GM18861 (cell line): ENCODE measurements around the gene PSMG4.

Source experiments
- ATAC-seq: cut with Tn5 transposase; IDR thresholded peaks from one replicate; pipeline ENCODE4 v1.9.1; 2021; ENCODE audit not compliant: unreplicated experiment

PSMG4 gene

DNA sequence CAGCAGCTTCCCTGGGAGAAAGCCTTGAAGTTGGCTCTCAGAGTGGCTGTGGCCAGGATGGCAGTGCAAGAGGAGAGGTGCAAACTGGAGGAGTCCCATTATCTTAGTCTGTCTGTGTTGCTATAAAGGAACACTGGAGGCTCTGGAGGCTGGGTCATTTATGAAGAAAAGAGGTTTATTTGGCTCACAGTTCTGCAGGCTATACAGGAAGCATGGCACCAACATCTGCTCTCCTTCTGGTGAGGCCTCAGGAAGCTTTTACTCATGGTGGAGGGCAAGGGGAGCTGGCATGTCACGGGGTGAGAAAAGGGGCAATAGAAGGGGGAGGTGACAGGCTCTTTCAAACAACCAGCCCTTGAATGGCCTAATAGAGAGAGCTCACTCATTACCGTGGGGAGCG is 47.1 kb downstream of the PSMG4 start:
- ATAC-seq = no peak

DNA sequence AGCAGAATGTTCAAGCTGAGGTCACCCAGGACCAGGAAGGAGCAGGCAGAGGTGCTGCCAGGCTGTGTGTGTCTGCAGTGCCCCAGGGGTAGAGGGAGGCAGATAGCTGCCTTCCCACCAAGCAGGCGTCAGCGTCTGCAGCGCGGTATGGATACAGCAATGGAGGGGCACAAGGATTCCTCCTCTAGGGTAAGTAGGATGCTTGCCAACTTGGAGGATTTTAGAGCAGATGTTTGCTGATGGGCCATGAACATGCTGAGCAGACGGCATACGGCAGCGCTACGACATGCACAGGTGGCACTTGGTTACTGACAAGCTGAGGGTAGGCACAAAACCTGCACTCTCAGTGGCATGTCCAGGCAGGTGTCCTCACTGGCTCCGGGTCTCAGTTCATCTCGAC is 48.1 kb downstream of the PSMG4 start:
- no peak for ATAC-seq

DNA sequence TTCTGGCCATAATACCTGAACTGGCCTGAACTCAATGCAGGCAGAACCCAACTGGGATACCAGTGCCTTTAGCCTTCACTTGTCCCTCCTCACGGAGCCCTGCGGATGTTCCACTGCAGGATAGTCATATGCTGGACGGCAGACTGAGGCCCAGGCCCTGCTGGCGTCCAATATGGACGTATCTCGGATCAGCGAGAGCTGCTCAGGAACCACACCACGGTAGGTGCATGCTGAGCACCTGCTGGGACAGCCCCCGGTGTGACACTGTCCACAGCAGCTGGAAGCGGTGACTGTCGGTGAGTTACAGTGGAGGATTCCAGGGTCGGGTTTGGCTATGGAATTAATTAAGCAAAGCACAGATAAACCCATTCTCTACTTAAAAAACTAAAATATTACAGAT is 48.7 kb downstream of the PSMG4 start:
- no peak for ATAC-seq

DNA sequence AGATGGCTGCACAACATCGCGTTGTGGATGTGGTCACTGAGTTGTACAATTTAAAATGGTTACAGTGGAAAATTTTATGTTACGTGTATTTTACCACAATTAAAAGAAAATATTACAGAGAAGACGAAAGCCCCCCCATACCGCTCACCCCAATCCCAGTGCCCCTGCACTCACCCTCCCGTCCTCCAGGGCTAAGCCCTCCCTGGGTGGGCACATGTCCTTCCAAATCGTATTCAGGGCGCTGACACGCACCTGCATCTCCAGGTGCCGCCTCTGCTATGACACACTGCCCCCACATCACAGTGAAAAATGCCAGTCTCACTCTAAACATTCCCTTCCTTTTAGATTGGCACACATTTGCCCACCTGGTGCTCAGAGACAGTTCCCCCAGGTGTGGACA is 49.4 kb downstream of the PSMG4 start:
- no peak for ATAC-seq

DNA sequence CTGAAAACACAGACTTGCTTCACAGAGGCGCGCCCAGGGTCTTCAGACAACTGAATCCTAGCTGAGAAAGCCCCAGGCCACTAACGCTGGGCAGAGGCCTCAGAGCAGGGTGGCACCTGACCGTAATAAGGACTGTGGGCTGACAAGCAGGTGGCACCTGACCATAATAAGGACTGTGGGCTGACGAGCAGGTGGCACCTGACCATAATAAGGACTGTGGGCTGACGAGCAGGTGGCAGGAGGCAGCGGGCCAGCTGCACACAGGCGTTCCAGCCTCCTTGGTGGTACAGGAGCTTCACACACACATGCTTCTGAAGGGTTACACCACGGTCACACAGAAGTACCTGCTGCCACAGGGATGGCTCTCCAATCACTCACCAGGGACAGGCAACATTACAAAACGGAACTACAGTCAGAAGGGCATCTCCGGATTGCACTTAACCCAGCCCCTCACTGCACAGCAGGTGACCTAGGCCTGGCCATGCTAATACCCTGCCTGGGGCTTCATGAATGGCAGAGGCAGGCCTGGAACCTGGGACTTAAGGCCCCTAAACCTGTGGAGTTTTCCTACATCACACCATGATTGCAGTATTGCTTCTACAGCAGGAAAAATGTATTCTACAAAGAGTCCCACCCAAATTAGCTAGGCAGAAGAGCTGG is 50.8 kb downstream of the PSMG4 start:
- no peak for ATAC-seq

DNA sequence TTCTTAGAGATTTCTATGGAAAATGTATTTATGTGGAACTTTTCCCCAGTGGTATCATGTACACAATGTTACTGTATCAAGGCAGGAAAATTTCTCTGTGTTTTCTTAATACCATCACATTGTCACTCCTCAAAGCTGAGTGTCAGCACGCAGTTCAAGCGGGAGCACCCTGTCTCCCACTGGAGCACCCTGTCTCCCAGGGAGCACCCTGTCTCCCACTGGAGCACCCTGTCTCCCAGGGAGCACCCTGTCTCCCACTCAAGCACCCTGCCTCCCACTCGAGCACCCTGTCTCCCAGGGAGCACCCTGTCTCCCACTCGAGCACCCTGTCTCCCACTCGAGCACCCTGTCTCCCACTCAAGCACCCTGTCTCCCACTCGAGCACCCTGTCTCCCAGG is 51.3 kb downstream of the PSMG4 start:
- ATAC-seq = no peak

DNA sequence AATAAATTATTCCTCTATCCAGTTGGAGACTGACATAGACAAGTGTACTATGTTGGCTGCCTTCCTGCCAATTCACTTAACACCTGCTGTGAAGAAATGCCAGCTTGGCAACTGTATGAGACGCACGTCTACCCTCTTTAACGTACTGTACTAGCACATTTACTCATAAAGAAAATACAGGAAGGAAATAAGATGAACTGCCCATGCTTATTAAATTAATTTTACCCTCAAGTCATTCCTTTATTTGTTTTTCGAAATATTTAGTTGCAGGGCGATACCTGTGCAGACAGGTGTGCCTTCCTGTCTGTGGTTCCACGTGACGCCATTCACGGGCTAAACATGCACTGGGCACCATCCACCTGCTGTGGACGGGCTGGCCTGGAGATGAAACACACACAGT is 52.0 kb downstream of the PSMG4 start:
- no peak for ATAC-seq

DNA sequence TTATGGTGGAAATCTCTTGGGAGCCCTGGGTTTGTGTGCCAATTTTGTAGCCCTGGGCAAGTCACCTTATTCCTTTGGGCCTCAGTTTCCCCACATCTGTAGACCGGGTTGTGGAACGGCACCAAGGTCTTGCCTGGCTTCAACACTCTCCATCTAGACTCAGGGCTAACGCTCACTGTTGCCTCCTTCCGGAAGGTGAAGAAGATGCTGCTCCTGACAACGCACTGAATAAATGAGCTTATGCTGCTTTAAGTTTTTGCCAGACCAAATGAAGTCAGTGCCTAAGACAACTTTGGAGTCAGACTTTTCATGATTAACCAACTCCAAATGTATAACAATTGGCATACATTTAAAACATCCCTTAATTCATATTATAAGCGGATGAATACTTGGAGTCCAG is 53.1 kb downstream of the PSMG4 start:
- ATAC-seq = no peak

DNA sequence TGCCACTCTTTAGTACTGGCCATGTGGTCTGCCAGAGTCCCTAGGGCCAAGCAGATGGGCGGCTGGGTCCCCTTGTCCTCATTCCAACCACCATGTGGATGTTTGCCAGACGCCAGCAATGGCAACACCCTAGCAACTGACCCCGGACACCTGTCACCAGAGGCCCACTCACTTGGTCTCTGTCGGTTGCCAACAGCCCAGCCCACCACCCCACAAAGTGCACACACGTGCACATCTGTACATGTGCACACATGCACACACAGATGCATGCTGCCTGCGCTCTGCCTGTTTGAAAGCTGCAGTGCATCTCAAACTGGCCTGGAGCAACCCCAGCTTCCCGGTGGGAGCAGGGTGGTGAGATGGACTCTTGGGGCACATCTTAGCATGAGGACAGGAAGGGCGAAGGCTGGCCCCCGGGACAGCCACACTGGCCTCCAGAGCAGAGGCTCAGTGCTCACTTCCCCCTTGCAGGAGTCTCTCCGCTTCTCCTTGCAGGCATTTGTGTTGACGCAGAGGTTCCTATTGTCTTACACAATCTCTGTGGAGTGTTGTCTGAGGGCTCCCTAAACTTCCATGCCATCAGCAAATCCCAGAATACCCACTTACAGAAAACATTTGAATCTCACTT is 54.0 kb downstream of the PSMG4 start:
- ATAC-seq = no peak

DNA sequence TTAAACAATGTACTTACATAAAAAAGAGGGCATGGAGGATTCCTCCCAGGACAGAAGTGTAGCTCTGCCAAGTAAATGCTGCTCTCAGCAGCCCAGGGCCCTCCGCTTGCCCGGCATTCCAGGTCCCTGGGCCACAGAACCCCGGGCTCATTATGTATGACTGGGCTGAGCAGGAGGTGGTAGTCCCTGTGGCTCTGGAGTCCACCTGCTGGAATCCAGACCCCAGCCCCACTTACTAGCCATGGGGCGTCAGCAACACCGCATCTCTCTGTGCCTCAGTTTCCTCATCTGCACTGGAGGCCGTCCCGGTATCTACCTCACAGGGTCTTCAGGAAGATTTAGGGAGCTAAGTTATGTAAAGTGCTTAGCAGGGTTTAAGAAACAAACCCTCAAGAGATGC is 55.4 kb downstream of the PSMG4 start:
- no peak for ATAC-seq

DNA sequence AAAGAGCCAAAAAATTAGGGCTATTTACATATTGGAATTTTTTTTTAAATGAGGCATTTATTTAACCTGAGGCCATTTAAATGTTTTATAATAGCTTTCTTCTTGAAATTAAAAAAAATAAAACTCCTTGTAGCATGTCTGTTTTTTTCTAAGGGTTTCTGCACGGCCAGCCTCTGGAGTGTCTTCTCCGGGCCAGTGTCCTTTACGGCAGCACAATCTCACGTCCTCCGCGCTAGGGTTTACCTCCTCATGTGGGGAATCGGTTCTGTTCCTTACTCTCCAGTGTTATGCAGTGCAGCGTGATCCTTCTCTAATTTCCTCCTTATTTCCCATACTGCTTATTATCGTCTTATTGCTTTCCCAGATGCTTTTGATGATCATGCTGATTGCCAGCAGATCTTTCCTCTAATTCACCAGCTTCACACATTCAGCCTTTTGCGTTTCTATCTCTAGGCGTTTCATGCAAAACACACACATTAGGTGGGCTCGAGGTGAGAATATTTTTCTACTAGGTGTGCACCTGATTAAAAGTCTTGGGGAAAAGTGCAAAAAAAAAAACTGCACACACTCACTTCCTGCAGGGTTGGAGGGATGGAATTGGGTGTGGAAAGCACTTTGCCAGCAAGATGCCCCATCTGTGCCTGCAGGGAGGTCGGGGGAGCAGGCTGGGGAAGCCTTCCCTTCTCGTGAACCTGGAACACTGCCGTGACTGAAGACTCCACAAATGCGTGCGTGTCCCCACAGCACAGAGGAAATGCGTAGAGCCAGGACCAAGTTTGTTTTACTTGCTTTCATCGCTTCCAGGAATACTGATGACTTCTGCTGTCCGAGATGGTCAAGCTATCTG is 56.1 kb downstream of the PSMG4 start:
- no peak for ATAC-seq

DNA sequence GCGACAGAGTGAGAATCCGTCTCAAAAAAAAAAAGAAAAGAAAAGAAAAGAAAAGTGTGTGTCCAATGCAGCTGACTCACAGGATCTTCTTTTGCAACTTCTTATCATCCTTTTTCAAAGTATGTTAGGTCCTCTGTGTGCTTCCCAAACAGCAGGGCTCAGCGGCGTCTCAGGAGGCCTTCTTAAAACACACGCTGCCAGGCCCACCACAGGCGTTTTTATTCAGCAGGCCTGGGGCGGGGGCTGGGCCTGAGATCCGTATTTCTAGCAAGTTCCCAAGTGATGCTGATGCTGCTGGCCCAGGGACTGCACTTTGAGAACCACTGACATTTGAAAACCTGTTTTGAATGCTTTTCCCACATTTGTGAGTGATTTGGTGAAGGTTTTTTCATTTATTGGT is 57.1 kb downstream of the PSMG4 start:
- ATAC-seq = no peak

DNA sequence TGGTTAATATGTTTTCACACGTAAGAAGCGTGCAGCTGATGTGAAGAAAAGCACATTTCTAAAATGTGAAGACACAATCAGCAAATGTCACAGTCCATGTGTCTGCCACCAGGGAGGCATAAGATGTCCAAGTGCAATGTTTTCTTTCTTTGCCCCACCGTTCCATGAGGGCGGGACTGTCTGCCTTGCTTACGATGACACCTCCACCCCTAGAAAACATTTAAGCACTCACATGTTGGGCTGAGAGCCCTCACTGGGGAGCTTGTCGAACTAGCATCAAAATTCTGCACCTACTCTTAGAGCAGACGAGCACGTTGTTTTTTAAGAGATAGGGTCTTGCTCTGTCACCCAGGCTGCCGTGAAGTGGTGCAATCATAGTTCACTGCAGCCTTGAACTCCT is 57.6 kb downstream of the PSMG4 start:
- ATAC-seq = no peak

DNA sequence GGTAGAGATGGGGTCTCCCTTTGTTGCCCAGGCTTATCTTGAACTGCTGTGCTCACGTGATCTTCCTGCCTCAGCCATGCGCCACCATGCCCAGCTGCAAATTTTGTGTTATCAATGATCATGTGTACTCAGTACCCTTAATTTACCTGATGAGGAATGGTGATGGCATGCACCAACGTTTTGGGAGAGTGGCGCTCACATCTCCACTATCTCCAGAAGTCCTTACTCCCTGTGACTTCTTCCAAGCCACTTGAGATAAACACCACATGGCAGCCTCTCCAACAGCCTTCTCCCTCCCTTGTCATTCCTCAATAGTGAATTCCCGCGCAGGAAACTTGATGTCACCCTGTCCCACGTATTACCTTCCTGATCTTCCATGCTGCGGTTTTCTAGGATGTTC is 58.1 kb downstream of the PSMG4 start:
- no peak for ATAC-seq
